ENCODE data around the gene LBH.

The LBH gene

DNA sequence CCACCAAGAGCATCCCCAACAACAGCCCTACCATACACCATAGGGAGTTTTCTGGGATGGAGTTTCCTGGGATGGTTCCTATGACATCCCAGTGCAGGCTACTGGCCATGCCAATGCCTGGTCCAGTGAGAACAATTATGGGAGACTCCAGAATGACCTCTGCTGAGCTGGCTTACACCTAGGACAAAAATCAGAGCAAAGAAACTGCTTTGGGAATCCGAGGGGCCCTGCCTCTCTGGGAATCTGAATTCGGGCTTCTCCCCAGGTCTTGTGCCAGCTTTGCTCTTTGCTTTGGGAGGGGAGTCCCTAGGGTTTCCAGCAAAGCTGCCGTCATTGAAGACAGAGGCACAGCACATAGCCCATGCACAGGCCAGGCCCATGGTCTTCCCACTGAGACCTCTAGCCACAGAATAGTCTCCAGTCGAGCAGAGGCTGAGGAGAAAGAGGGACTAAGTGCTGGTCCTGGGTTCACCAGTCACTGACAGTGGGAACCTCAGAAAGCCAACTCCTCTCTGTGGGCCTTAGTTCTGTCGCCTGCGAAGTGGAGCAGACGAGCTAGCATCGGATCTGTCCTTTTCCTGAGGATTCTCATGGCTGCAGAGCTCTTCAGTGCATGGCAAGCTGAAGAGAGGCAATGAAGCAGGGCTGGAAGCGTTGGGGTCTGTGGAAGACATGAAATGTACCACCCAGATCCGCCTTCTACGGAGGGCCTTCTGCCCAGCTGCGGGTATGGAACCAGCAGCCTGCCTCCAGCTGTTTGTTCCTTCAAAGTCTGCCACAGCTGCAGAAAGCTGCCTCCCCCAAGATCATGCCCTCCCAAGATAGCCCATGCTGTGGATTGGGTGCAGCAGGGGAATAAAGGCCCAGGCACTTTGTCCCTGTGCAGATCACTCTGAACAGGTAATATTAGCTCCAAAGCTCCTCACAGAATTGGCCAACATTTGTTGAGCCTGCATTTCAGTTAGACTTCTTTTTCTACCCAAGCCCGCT is 11.2 kb upstream of the LBH start:
- TF ChIP-seq, protein P1, sequence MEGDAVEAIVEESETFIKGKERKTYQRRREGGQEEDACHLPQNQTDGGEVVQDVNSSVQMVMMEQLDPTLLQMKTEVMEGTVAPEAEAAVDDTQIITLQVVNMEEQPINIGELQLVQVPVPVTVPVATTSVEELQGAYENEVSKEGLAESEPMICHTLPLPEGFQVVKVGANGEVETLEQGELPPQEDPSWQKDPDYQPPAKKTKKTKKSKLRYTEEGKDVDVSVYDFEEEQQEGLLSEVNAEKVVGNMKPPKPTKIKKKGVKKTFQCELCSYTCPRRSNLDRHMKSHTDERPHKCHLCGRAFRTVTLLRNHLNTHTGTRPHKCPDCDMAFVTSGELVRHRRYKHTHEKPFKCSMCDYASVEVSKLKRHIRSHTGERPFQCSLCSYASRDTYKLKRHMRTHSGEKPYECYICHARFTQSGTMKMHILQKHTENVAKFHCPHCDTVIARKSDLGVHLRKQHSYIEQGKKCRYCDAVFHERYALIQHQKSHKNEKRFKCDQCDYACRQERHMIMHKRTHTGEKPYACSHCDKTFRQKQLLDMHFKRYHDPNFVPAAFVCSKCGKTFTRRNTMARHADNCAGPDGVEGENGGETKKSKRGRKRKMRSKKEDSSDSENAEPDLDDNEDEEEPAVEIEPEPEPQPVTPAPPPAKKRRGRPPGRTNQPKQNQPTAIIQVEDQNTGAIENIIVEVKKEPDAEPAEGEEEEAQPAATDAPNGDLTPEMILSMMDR (IDR thresholded peaks at IDR 0.05; ENCODE audit: low read depth, low read length), result no peak

DNA sequence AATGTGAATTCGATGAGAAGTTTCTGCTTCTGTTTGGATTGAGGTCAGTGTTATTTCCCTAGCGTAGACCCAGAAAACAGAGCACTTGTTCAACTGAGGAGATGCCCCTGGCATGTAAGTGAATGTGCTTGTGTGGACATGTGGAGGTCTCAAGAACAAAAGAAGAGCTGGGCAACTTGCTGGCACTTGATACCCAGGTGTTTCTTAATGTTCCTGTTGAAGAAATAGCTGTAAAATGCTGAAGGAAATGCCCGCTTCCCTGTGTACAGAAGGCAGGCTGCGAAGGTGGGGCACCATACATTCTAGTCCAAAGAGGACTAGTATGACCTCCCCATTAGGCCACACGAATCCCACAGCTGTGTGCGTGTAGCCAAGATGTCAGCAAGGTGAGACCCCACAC is 9.8 kb upstream of the LBH start:
- H3K4me3 ChIP-seq (replicated peaks in 1 of 2; ENCODE audit: low read depth in 2 of 2, low read length in 2 of 2), result no peak overlapping the region
- TF ChIP-seq, protein P1 (IDR thresholded peaks at IDR 0.05; ENCODE audit: low read depth, low read length), result no peak
- DNase-seq (ENCODE audit: low read depth in 2 of 2), result no peak

More for the DNA sequence above, 11.2 kb upstream of the LBH start:
- H3K4me3 ChIP-seq (replicated peaks in 1 of 2; ENCODE audit: low read depth in 2 of 2, low read length in 2 of 2), result no peak overlapping the region
- no peak for DNase-seq (ENCODE audit: low read depth in 2 of 2)

DNA sequence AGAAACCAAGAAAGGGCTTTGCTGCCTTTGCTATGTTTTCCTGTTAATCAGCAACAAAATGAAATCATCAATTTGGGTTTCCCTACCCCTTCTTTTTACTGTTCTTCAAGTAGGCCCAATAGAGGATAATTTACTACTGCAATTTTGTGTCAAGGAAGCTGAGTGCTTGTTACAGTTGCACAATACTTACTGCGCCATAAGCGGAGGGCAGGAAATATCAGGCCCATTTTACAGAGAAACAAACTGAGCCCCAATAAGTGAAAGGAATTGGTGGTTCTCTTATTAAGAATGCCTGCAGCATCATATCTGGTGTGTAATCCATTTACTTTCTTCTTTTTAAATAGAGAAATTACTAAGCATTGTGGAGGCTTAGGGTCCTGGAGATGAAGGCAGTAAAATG is 9.3 kb upstream of the LBH start:
- TF ChIP-seq, protein P1 (IDR thresholded peaks at IDR 0.05; ENCODE audit: low read depth, low read length), result no peak
- DNase-seq (ENCODE audit: low read depth in 2 of 2), result no peak

DNA sequence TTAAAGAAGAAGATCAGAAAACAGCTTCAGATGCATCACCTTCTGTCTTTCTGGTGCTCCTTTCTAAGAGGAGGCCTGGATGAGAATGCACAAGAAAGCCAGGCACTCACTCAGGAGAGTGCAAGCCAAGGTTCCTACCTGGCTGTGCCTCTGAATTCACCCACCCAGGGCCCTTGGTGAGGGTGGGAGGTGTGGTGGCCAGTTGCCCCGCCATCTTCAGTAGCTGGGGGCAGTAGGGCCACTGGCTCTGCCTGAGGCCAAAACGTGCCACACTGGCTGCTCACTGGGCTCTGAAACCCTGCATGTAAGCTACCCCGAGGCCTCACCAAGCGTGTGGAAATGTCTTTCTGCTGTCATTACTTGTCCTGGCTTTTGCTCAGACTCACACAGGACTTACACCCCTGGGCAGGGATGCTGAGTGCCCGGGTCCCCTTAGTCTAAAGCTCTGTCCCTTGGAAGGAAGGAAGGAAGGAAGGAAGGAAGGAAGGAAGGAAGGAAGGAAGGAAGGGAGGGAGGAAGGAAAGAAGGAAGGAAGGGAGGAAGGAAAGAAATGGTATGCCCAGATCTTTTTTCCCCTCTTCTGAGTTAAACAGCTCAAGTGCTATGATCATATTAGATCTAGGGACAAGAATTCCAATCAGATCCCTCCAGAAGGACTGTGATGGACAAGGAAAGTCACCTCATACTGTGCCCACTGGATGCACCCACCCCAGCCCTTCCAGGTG is 8.5 kb upstream of the LBH start:
- DNase-seq (ENCODE audit: low read depth in 2 of 2), result no peak
- no peak overlapping the region for H3K4me3 ChIP-seq (replicated peaks in 1 of 2; ENCODE audit: low read depth in 2 of 2, low read length in 2 of 2)
- TF ChIP-seq, protein P1 (IDR thresholded peaks at IDR 0.05; ENCODE audit: low read depth, low read length), result no peak

More for the DNA sequence above, 9.3 kb upstream of the LBH start:
- H3K4me3 ChIP-seq (replicated peaks in 1 of 2; ENCODE audit: low read depth in 2 of 2, low read length in 2 of 2), result no peak overlapping the region

DNA sequence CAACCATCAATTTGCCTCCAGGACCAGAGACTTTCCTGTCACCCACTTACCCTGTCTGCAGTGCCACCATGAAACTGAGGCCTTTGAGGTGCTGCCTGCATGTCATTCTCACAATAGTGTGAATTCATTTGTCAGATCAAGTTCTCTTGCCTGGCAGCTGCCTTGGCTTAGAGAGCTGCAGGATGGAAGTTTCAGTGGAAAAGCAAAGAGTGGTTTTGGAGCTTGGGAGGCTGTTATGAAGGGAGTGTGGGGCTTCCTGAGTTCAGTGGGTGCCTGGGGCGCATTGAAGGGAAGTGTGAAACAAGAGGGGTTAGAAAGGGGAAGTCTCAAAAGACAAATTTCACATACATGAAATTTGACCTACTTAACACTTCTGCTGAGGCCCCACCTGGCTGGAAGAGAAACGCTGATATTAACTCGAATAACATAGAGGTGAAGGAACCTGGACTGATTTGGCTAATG is 7.9 kb upstream of the LBH start:
- no peak for DNase-seq (ENCODE audit: low read depth in 2 of 2)
- no peak overlapping the region for H3K4me3 ChIP-seq (replicated peaks in 1 of 2; ENCODE audit: low read depth in 2 of 2, low read length in 2 of 2)
- TF ChIP-seq, protein P1 (IDR thresholded peaks at IDR 0.05; ENCODE audit: low read depth, low read length), result no peak

DNA sequence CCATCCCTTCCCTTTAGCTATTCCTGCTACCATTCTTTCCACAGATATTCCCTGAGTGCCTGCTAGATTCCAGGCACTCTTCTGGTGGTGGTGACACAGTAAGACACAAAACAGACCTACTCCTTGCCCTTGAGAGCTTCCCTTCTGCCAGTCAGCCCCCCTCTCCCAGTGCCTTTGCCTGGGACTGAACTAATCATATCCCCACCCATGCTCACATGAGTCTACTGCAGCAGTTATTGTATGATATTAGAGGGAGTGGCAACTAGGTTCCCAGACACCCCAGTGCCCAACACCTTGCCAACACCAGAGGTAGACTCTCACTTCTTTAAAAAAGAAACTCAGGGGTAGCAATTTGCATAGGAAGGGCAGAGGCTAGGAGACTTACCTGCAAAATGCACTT is 7.2 kb upstream of the LBH start:
- TF ChIP-seq, protein P1 (IDR thresholded peaks at IDR 0.05; ENCODE audit: low read depth, low read length), result no peak
- DNase-seq (ENCODE audit: low read depth in 2 of 2), result no peak
- no peak overlapping the region for H3K4me3 ChIP-seq (replicated peaks in 1 of 2; ENCODE audit: low read depth in 2 of 2, low read length in 2 of 2)
